HG02571 (cell line): Measurements from ENCODE around the gene SLC25A51.

ENCODE experiments used
- ATAC-seq: cut with Tn5 transposase; IDR thresholded peaks from one replicate; pipeline ENCODE4 v1.9.1; 2021; ENCODE audit warnings: mild to moderate bottlenecking, moderate library complexity; ENCODE audit not compliant: unreplicated experiment

SLC25A51 gene

GRCh38 chr9:37937366-37937765 is 33.4 kb upstream of the SLC25A51 start:
- ATAC-seq, result no peak

- no peak for ATAC-seq
These were observed 33.0 kb upstream of the SLC25A51 start for GRCh38 chr9:37936965-37937364.

GRCh38 chr9:37936376-37936775 is 32.4 kb upstream of the SLC25A51 start:
- no peak for ATAC-seq

GRCh38 chr9:37935096-37935495 is 31.2 kb upstream of the SLC25A51 start:
- no peak for ATAC-seq

- no peak for ATAC-seq
These were observed 27.7 kb upstream of the SLC25A51 start for GRCh38 chr9:37931592-37931991.

GRCh38 chr9:37929441-37929895 is 25.5 kb upstream of the SLC25A51 start:
- ATAC-seq, result no peak

GRCh38 chr9:37928552-37929430 is 24.9 kb upstream of the SLC25A51 start:
- no peak for ATAC-seq

GRCh38 chr9:37927601-37928551 is 23.9 kb upstream of the SLC25A51 start:
- ATAC-seq, result no peak

- ATAC-seq, result no peak
These were observed 23.2 kb upstream of the SLC25A51 start for GRCh38 chr9:37927132-37927531.

GRCh38 chr9:37926737-37927118 is 22.8 kb upstream of the SLC25A51 start:
- no peak for ATAC-seq

GRCh38 chr9:37925786-37926736 is 22.1 kb upstream of the SLC25A51 start:
- ATAC-seq, result no peak

- ATAC-seq, result no peak
These were observed 21.1 kb upstream of the SLC25A51 start for GRCh38 chr9:37925006-37925405.

GRCh38 chr9:37924538-37924937 is 20.6 kb upstream of the SLC25A51 start:
- no peak for ATAC-seq

- no peak for ATAC-seq
These were observed 20.0 kb upstream of the SLC25A51 start for GRCh38 chr9:37923796-37924427.

- no peak for ATAC-seq
These were observed 19.3 kb upstream of the SLC25A51 start for GRCh38 chr9:37923118-37923795.

- ATAC-seq, result no peak
These were observed 18.6 kb upstream of the SLC25A51 start for GRCh38 chr9:37922363-37923117.

GRCh38 chr9:37921546-37922300 is 17.8 kb upstream of the SLC25A51 start:
- no peak for ATAC-seq

- no peak for ATAC-seq
These were observed 17.2 kb upstream of the SLC25A51 start for GRCh38 chr9:37921168-37921510.
